HUDEP-2 (cell line): ENCODE results near the gene NEMP2.

Source experiments
- DNase-seq, 76 experiments: peaks; one replicate each; lab custom pipeline; 2025; ENCODE audit not compliant: unreplicated experiment in 76 of 76; lab: John Stamatoyannopoulos, UW

NEMP2 gene, protein sequence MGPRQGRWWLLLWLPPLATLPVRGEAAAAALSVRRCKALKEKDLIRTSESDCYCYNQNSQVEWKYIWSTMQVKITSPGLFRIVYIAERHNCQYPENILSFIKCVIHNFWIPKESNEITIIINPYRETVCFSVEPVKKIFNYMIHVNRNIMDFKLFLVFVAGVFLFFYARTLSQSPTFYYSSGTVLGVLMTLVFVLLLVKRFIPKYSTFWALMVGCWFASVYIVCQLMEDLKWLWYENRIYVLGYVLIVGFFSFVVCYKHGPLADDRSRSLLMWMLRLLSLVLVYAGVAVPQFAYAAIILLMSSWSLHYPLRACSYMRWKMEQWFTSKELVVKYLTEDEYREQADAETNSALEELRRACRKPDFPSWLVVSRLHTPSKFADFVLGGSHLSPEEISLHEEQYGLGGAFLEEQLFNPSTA

DNA sequence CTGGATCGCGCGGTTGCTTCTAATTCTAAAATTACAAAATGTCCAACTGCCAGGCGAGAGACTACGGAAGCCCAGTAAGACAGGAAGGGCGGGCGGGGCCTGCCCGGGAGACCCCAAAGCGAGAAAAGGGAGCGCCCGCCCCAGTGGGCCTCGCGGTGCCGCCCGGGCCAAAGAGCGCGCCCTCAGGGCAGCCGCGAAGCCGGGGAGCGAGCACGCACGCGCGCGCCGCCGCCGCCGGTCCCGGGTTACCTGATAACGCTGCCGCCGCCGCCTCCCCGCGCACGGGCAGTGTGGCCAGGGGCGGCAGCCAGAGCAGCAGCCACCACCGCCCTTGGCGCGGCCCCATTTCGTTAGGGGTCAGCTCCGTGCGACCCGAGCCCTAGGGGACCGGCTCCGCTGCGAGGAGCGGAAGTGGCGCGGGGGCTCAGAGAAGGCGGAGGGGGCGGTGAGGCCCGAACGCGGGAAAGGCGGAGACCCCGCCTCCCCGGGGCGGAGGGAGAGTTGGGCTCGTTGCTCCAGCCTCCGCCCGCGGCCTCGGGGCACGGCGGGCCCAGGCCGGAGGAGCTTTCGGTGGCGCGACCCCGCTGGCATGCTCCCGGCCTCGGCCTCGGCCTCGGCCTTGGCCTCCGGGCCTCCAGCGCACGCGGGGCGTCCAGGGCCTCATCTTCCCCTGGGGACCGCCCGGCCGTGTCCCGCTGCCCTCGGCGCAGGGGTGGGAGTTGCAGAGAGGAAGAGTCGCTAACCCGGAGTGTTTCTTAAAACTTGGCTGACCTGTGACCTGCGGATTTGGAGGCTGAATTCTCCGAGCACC lies at the start of gene NEMP2:
Gene NEMP2 (minus strand): TSS at position 413 of the 811 bp plus-strand sequence. CDS start 67 bp downstream, at position 346.
- DNase-seq, result peak in 74 of 76 experiments; percentile 7 to 90 (median 72)

DNA sequence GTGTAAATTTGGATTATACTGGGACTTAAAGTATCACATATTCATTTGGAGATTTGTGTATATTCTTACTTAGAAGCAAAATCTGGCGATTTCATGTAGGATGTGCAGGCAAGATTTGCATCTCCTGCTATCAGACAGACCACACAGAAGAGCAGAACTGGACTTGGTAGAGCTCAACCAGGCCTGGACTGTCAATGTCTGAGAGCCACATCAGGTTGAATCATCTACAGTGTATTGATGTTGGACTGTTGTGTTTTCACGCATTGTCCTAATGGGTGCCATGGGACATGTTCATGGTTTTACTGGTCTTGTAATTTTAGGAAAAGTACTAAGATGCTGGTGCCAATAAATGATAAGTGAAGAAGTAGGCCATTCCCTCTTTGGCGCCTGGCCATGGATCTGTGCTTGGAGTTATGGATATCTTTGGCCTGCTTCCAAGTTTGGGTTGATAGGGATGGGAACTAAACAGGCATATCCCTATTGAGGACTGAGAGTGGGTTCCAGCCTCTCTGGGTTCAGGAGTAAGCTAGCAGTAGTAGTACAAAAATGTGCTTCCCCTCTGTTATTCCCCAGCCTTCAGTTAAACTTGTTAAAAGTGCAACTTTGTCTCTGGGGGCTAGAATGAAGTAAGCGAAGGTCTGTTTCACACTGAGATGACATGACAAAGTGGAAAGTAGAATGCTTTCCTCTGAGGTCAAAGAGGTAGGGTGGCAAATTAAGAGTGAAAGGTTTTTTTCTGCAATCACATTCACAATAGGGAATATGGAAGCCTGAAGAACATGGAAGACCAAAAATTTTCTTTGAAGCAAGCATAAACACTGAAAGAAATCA lies 49.2 kb upstream of the NEMP2 start:
- no peak for DNase-seq

DNA sequence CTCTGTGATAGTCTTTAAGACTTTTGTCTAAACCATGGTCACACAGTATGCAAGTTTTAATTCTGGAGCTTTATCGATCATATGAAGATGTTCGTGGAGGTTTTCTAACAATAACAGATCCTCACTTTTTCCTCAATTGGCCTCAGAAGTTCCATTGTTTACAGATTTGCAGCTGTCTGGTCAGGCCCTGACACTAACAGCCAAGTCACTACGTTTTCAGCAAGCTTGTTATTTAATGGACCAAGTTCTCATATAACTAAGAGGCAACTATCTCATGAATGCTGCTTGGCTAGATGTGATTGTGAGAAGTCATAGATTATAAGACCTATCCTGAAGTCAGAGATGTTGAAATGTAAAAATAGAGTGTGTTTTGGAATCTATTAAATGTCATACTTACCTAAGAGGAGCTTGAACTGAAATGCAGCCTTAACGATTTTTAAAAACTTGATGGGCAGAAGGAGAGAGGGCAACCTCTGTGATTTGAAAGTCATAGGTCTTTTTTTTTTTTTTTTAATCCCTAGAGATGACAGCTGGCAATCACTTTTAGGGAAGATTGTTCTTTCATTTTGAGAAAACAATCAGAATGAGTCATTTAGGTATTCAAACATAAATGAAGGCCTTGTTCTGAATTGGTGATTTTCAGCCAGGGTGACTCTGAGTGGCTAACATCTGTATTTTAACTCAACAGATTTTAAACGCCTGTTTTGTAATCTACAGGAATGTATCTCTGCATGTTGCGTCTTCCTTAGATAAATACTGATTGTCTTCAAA lies 48.4 kb upstream of the NEMP2 start:
- DNase-seq, result no peak

- no peak for DNase-seq
Observed at GRCh38 chr2:190582019-190582418, 47.5 kb upstream of the NEMP2 start.

- DNase-seq, result peak in 1 of 76 experiments; percentile 38
Observed at GRCh38 chr2:190579915-190580846, 45.7 kb upstream of the NEMP2 start.

- no peak for DNase-seq
Observed at GRCh38 chr2:190579058-190579410, 44.5 kb upstream of the NEMP2 start.

DNA sequence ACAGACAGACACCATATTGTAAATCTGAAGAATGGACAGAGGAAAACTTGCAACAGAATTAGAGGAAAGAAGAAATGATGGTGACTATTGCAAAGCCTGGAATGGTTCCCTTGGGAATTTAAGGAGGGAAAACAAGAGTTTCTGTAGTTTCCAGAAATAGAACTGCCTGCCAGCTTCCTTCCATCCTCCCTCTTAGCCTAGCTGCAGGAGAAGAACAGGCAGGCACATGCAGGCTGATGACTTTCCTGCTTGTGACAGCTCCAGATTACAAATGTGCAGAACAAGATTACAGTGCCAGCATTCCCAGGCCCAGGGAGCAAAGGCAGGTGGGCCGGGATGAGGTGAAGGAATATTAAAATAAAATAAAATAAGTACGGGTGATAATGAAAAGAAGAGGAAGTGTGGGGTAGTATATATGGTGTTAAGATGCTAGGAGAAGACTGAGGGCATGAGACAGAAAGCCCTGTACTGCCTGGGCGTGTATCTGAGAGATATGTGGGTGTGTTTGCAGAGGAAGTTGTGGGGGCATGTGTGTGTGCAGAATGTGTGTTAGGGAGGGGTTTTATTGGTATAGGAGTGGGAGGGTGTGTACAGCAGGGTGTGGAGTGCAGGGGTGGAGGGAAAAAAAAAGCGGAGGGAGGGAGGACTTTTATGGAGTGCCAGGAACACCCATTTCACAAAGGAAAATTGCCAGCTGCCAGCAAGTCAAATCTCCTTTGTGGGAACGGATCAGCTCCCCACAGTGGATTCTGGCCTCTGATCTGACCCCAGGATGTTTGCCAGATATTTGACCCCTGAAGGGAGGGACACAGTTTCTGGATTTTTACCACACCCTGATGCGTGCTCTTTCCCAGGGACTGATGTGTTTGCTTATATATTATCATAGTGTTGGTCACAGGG lies 43.9 kb upstream of the NEMP2 start:
- DNase-seq, result peak in 73 of 76 experiments; percentile 4 to 80 (median 47)

GRCh38 chr2:190576573-190576972 lies 42.1 kb upstream of the NEMP2 start:
- no peak for DNase-seq

- no peak for DNase-seq
Observed at GRCh38 chr2:190575263-190575662, 40.7 kb upstream of the NEMP2 start.

GRCh38 chr2:190574169-190574568 lies 39.6 kb upstream of the NEMP2 start:
- DNase-seq, result no peak

DNA sequence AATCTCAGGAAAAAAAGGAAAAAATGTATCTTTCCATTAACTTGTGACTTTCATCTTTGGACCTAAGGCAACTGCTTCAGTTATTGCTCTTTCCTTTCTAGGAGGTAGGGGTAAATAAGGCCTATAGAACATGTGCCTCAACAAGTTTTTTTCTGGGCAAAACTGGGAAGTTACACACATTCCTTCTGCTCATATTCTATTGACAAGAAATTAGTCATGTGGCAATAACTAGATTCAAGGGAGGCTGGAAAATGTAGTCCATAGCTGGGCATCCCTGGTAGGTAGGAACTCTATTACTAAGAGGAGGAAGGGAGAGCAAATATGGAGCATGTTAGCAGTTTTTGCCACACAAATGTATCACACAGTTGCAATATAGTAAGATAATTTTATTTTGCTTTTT lies 37.7 kb upstream of the NEMP2 start:
- no peak for DNase-seq

DNA sequence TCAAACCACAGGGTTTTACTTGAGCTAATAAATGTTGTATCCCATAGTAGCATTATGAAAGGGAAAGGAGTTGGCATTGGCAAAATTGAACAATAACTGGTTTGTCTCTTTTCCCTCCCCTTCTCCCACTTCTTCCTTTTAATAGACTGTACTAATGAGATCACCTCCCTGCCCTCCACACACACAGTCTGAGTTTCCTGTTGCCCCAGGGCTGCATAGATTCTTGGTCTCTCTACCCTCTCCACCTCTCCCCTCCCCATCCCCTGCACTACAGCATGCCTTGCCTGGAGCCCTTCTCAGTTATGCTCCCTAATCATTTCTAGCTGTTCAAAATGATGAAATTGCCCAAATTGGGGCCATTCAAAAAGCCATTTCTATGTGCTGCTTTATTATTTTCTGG lies 37.2 kb upstream of the NEMP2 start:
- no peak for DNase-seq

DNA sequence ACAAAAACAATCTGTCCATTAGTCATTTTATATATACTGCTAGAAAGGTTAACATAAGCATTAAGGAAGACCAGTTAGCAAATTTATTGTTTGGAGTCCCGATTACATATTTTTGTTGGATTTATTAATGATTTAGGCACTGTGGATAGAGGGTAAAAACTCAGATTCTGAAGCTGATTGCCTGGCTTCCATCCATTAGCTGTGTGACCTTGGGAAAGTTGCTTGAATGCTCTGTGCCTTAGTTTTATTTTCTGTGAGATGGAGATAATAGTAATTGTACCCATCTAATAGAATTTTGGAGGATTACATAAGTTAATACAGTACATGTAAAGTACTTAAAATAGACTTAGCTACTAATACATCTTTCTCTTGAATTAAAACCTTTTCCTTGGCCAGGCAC lies 36.3 kb upstream of the NEMP2 start:
- no peak for DNase-seq

- DNase-seq, result no peak
Observed at GRCh38 chr2:190569994-190570755, 35.7 kb upstream of the NEMP2 start.

- no peak for DNase-seq
Observed at GRCh38 chr2:190564838-190565237, 30.3 kb upstream of the NEMP2 start.

GRCh38 chr2:190563646-190564045 lies 29.1 kb upstream of the NEMP2 start:
- no peak for DNase-seq

GRCh38 chr2:190563109-190563508 lies 28.6 kb upstream of the NEMP2 start:
- no peak for DNase-seq
